VCaP (cell line): ENCODE measurements around the gene RNF217.

Experiments used
- H3K27ac ChIP-seq: fragments of 450-650 bp; 2 replicates; pipeline ENCODE4 v1.5.1; 2017
- TF ChIP-seq, protein P1 (sequence below): fragments of 450-650 bp; conservative IDR thresholded peaks from 2 replicates; pipeline ENCODE4 v1.5.1; 2017; ENCODE audit warnings: mild to moderate bottlenecking, moderate library complexity

The RNF217 gene

DNA sequence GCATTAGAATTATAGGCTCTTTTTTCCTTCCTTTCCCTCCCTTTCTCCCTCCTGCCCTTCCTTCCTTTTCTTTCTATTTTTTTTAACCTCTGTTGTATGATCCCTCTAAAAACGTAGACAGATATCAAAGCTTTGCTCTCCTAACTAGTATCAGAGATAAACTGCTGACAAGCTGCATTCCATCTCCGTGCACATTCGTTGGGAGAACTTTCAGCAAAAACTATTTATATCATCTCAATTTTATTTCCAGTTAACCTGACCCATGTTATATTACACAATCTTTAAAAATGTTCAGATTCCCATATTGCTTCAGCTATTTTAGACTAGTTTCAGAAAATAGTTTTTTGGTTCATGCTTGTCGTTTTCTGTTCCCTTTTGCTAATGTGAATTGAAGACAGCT, 47.3 kb downstream of the RNF217 start:
- H3K27ac ChIP-seq = no peak overlapping the region
- TF ChIP-seq, protein P1, sequence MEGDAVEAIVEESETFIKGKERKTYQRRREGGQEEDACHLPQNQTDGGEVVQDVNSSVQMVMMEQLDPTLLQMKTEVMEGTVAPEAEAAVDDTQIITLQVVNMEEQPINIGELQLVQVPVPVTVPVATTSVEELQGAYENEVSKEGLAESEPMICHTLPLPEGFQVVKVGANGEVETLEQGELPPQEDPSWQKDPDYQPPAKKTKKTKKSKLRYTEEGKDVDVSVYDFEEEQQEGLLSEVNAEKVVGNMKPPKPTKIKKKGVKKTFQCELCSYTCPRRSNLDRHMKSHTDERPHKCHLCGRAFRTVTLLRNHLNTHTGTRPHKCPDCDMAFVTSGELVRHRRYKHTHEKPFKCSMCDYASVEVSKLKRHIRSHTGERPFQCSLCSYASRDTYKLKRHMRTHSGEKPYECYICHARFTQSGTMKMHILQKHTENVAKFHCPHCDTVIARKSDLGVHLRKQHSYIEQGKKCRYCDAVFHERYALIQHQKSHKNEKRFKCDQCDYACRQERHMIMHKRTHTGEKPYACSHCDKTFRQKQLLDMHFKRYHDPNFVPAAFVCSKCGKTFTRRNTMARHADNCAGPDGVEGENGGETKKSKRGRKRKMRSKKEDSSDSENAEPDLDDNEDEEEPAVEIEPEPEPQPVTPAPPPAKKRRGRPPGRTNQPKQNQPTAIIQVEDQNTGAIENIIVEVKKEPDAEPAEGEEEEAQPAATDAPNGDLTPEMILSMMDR = no peak

DNA sequence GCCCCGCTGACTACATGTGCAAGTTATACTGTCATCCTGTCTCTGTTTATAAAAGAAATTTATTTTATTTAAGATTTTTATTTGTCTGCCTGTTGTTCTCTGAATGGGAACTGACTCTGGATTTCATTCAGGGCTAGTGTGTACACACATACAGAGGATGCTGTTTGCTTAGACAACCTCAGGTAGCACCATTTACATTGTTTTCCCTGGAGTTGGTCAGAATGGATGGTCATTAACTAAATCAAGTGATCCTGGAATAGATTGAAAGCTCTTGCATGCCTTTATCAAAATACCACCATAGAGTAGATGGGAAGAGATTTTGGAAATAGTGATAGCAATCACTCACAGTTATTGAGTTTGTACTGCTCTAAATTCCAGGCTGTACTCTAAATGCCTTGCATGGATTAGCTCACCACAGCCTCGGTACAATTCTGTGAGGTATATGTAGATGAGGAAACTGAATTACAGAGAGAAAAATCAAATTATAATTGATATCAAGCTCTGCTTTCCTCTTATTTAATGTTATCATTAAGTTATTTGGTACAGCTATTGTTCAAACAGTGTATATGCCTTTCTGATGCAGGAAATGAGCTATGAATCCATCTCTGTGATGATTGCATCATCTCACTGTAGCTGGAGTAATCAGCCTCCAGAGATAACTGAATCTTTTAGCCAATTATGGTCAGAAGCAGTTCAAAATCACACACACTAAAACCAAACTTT, 51.9 kb downstream of the RNF217 start:
- H3K27ac ChIP-seq = no peak overlapping the region
- TF ChIP-seq, protein P1 = no peak

DNA sequence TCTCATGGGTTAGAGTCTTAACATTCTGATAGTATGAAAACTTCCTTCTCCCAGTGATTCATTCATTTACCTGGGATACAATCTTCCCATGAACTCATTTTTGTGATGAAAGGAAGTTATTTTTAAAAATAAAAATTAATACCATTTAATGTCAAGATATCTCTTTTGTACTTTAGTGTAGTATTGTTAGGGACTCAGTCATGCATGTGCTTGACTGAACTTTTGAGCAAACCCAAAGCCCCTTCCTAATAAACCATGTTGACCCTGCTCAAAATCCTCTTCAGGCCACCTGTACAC, 52.4 kb downstream of the RNF217 start:
- H3K27ac ChIP-seq = no peak overlapping the region
- TF ChIP-seq, protein P1 = no peak

GRCh38 chr6:125015152-125015551, 52.9 kb downstream of the RNF217 start:
- H3K27ac ChIP-seq = no peak overlapping the region
- TF ChIP-seq, protein P1 = no peak

- no peak overlapping the region for H3K27ac ChIP-seq
- TF ChIP-seq, protein P1 = no peak
Measured at GRCh38 chr6:125018136-125018535, 55.9 kb downstream of the RNF217 start.

DNA sequence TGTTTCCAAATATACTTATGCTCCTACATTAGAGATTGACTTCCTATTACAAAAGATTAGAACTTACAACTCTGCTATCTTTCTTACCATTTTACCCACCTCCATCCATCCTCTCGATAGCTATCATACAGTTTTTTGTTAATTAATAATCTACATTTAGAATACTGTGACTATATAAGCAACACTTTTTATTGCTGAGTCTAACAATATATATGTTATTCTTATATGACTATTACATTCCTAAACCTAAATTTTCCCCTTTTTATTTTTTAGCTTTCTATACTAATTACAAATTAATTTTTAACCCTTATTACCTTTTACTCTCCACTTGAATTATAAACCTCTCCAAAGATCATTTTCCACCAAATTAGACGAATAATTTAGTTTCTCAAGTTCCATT, 57.0 kb downstream of the RNF217 start:
- TF ChIP-seq, protein P1 = no peak
- H3K27ac ChIP-seq = no peak overlapping the region

DNA sequence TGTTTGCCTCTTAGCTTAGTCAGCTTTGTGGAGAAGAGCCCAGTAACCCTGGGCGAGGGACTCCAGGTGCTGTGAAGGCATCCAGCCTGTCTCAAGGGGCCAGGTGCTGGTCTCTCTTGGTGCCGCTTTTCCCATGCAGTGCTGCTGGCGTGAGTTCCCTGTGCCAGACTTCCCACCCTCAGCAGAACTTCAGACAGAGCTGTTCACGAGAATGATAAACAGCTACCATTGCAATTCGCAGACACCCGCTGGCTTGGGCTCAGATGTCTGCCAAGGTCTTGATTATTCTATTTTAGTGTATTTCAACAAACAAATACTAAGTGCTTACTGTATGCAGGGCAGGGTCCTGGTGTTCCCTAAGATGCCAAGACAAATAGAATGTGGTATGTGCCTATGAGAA, 57.7 kb downstream of the RNF217 start:
- TF ChIP-seq, protein P1 = no peak

DNA sequence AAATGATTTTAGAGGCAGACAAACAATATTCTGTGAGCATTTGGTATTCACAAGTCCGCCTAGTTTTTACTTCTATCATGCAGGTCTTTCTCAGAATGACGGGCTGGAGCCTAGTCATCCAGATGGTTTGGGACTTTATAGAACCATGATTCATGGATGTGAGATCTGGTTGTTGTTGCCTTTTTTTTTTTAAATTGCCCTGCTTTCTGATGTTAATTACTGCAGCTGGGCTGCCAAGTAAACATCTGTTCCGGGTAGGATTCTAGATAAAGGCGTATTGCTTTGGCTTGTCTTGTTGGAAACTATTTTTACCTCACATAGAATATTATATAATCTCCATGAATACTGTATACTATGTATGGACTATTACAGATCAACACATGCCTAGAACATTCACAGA, 58.1 kb downstream of the RNF217 start:
- H3K27ac ChIP-seq = no peak overlapping the region
- TF ChIP-seq, protein P1 = no peak

More for the DNA sequence above, 57.7 kb downstream of the RNF217 start:
- H3K27ac ChIP-seq = no peak overlapping the region
